HG03159 (cell line): ENCODE data around the gene ITIH1.

Source experiments
- ATAC-seq: cut with Tn5 transposase; IDR thresholded peaks from one replicate; pipeline ENCODE4 v1.9.1; 2021; ENCODE audit warnings: mild to moderate bottlenecking, moderate library complexity; ENCODE audit not compliant: unreplicated experiment

The ITIH1 gene

DNA sequence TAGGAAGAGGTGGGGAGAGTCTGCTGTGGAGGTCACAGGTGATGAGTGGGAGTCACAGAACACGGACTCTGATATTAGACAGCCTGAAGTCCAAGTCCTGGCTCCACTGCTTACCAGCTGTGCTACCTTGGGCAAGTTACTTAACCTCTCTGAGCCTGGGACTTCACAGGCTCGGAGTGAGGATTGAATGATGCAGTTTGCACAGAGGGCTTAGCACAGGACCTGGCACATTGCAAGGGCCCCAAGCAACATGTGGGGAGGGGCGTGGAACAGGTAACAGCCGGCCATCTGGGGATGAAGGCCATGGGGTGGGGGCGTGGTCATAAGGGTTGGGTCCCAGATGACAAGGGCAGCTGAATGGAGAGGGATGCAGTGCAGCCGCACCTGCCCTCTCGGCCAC, 12.9 kb downstream of the ITIH1 start:
- no peak for ATAC-seq

DNA sequence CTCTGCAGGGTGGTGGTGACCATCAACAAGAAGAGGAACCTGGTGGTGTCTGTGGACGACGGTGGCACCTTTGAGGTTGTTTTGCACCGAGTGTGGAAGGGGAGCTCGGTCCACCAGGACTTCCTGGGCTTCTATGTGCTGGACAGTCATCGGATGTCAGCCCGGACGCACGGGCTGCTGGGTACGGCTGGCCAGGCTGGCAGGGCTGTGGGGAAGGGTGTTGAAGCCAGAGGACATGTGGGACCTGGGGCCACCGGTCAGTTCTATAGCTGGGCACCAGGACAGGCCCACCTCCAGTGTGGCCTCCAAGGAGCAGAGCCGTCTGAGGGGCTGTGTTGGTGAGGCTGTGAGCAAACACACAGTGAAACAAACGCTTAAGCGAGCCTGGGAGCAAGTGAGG, 13.3 kb downstream of the ITIH1 start:
- no peak for ATAC-seq

DNA sequence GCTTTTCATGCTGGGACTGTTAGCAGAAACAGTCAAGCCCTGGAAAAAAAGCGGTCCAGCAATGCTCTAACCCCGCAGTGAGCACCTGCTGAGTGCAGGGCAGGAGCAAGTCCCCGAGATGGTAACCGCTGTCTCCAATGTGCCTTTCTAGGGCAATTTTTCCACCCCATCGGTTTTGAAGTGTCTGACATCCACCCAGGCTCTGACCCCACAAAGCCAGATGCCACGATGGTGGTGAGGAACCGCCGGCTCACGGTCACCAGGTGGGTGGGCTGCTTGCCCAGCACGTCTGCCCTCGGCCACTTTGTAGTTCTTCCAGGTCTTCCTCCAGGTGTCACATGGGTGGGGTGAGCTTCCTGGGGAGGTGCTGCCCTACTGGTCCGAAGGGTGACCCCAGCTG, 14.0 kb downstream of the ITIH1 start:
- no peak for ATAC-seq

DNA sequence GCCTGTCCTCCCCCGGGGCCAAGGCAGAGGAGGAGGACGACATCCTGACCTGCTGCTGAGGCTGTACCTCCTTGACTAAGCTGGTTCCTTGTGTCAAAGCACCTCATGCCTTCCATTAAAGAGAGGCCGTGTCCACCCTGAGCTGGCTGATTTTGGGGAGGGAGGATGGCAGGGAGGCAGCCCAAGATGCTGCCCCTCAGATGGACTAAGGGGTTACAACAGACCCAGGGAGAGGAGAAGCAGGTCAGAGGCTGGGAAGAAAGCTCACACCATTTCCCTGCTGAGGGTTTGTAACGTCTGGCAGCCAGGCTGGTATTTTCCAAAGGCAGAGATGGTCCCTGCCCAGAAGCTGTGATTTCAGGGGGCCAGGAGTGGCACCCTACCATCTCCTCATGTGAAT, 14.5 kb downstream of the ITIH1 start:
- ATAC-seq = no peak

DNA sequence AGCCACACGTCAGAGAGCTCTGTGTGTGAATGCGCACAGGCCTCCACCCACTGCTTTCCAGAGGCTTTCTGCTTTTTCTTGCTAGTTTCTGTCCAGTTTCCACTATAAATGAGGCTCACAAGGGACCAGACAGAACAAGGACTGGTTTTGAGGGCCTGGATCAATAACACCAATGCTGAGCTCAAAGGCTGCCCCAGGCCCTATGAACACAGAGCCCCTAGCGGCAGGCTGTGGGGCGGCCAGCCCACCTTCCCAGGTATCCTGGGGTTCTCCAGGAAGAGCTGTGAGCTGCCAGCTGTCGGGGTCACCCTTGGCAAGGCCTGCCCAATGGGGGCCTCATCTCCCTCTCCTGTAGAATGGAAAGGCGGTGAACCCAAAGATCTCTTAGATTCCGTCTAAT, 15.0 kb downstream of the ITIH1 start:
- no peak for ATAC-seq

DNA sequence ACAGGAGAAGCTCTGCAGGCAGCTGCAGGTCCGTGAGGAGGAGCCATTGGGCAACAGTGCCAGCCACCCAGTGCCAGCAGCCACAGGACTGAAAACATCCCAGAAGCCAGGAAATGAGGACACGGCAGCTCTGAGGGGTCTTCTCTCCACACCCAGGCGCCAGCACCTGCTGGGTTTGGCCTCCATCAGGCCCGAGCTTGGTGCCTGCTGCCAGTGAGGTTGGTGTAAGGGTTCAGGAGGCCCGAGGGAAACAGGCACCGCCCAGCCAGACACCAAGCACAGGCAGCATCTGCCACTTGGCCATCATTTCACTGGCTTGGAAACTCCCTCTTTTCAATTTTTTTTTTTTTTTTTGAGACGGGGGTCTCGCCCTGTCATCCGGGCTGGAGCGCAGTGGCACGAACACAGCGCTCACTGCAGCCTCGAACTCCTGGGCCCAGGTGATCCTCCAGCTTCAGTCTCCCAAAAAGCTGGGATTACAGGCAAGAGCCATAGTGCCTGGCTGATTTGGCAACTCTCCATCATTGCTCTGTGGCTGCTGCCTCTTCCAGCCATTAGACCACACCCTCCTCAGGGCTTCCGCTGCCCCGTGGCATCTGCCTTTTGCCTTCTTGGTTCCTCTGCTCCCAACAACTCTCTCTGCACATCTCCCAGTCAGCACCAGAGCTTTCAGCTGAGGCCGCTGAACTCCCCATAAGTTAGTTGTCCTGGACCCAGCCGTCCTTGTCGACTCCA, 15.7 kb downstream of the ITIH1 start:
- ATAC-seq = no peak

DNA sequence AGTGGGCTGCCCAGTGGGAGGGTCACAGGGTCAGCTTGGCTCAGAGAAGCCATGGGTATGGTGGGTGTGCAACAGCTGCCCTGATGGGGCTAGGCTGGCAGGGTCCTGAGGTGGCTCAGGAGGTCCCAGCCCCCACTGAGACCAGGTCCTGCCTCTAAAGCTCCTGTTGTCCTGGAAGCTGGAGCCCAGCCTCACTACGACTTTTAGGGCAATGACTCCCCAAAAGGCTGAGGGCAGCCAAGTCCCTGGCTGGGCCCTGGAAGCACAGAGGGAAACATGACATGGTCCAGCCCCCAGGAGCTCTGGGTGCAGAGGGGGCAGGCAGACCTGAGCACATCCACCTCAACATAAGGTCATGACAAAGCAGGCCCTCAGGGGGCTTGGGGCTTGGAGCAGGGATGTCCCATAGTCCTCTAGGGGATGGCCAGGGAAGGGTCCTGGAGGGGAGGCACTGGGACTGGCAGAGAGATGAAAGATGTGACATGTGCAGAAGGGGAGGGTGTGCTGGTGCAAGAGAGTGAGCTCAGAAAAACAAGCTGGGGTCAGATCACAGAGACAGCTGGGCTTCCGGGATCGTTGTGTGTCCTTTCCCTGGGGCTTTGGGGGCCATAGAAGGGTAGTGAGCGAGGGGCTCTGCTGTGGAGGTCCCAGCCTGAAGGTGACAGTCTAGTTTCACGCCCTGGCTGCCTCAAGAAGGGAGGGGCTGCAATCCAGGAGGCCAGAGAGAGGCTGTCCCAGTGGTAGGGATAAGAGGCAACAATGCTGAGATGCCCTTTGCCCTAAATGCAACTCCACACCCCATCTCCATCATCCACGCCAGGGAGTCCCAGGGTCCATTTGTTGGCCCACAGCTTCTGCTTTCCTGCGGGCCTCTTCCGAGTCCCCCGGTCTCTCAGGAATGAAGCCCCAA, 16.6 kb downstream of the ITIH1 start:
- ATAC-seq = no peak

DNA sequence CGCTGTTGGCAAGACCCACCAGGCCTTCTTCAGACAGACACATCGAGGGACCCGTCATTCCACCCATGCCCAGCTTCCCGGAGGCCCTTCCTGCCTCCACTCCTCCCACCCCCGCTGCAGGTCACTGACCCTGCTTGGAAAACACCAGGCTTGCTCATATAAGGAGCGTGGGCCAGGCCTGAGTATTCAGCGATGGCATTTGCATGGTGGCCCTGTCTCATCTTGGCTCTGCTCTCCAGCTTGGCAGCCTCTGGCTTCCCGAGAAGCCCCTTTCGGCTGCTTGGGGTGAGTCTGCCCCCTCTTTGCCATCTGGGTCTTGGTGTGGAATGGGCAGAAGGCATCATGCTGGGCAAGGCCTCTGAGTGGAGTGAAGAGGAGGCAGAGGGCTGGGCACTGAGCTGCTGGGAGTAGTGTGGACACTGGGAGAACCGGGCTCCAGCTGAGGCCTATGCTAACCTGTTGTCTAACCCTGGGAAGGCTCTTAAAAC, 17.3 kb downstream of the ITIH1 start, which contains the start of gene ITIH3:
TSS of gene ITIH3 (plus strand) at position 185 of the 488 bp plus-strand sequence. CDS start at position 193, 8 bp downstream.
- no peak for ATAC-seq

DNA sequence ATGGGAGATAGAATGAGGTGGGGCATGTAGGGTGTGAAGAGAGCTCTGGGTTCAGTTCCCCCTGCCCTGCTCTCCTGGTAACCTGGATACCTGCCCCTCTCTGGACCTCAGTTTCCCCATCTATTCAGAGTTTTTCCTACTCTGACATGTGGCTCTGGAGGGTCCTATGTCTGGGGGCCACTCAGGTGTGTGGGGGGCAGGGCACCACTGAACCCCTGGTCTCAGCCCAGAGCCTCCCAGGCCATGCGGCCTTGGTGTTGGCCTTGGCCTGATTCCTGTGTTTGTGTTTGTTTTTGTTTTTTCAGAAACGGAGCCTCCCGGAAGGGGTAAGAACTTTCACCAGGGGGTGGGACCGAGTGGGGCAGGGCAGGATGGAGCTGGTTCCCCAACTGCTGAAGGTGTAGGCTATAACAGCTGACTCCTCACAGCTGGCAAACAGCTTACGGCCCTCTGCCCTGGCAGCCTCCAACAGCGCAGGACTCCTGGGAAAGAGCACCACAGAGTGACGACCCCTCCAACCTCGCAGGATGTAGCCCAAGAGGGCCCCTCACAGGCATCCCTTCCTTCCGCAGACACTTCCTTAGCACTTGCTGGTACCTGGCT, 18.0 kb downstream of the ITIH1 start:
- no peak for ATAC-seq

DNA sequence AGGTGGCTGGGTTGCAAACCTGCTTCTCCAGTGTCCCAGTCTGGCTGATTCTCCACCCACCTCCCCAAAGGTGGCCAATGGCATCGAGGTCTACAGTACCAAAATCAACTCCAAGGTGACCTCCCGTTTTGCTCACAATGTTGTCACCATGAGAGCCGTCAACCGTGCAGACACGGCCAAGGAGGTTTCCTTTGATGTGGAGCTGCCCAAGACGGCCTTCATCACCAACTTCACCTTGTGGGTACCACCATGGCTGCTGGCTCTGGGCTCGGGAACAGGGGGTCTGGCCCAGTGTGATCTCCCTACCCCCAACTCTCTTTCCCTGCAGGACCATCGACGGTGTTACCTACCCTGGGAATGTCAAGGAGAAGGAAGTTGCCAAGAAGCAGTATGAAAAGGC, 19.0 kb downstream of the ITIH1 start:
- ATAC-seq = no peak

DNA sequence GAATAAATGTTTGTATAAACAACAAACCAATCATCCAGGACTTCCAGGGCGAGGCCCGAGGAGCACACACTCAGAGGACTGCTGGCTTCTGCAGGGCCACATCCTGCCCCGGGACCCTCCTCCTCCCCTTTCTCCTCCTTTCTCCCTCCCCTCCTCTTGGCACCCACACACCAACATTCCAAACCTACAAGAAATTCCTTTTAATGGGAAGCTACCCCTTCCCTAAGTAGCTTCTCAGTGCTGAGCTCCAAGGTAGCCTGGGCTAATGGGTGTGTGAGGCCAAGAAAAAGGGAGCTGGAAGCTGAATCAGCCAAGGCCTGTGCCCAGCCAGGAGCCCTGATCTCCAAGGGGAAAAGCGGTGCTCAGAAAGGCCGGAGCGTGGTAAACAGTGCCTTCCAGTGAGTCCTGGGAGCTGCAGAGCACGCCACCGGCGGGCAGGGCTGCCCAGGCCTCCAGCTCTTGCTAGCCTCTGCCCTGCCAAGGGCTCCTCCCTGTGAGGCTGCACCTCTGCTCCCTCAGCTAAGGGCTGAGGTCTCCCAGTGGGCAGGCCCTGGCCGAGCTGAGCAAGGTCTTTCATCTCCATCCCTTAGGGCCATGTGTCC, 21.1 kb downstream of the ITIH1 start:
- ATAC-seq = no peak

DNA sequence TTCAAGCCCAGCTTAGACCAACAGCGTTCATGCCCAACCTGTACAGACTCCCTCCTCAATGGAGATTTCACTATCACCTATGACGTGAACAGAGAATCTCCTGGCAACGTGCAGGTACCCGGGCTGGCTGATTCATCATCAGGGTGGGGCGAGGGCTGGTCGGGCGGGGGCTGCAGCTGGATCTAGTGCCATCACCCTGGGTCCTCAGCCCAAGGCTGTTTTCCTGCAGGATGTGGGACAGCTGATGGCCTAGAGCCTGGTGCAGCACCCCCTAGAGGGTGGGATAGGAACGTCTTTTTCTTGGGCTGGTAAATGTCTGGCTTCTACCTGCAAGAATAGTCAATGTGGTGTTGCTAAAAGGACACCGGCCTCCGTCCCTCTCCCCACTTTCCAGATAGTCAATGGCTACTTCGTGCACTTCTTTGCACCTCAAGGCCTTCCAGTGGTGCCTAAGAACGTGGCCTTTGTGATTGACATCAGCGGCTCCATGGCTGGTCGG, 21.6 kb downstream of the ITIH1 start:
- no peak for ATAC-seq

DNA sequence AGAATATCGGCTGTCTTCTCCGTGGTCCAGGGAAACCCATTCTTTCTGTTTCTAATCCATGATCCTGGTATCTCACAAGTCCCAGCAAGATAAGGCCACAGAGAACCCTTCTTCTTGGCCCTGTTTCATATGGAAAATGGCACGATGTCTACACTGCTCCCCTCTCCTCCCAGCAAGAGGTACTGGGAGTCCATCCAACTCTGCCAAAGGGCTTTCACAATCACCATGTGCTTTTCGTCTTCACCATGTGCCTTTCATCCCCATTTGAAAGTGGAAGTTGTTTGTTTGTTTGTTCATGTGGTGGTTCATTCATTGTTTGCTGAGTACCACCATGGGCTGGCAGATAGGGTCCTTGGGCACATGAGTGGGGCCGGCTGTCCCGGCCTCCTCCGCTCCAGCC, 22.7 kb downstream of the ITIH1 start:
- no peak for ATAC-seq

DNA sequence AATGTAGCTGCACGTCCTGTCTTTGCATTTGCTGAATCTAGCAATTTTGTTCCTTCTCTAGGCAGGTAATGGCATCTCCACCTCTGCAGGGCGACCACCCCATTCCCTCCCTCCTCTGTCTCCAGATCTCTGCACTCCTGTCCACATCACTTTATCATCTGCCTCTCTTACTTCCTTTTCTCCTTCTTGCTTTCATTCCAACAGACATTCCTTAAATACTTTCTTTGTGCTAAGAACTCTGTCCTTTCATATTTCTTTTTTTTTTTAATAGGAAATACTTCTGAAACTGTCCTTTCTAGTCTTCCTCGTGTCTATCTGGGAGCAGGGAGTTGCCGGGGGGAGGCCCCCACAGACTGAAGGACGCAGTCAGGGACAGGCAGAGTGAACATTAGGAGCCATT, 24.4 kb downstream of the ITIH1 start:
- no peak for ATAC-seq

DNA sequence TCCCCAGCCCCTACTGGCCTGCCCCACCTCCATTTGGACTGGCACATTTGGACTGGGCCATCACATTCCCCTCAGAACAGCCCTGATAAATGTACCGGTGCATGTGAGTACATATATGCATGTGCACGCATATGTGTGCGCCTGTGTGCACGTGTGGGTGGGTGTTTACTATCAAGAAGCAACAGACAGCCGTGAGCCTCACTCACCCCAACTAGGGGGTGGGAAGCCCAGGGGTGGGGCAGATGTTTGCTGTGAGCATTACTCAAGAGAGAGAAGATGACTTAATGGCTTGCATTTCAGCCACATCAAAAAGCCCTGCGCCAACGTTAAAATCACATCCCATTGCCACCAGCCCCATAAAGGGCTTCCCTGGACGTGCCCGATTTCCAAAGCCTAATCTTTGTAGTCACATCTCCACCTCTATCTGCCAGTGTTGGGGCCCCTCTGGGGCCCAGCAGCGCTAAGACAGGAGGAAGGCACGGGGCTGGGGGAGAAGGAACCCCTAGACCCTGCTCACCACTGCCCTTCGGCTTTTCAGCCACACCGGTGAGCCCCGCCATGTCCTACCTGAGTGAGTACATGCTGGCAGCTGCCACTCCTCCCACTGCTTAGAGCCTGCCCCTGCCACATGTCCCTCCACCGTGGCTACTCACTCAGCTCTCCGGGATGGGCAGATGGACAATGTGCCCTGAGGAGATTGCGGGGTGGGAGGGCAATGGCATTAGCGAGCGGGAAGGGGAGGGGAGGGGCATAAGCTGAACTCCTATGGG, 28.1 kb downstream of the ITIH1 start:
- ATAC-seq = no peak

DNA sequence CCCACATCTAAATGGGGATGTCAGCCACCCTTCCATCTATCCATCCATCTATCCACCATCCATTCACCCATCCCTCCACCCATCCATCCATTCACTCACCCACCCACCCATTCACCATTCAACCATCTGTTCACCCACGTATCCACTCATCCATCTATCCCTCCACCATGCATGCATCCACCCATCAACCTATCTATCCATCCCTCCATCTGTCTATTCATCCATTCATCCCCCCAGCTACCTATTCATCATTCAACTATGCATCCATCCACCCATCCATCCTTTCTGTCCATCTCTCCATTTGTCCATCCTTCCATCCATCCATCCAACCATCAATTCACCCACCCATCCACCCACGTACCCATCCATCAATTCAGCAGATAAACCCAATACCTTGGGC, 31.8 kb downstream of the ITIH1 start:
- no peak for ATAC-seq

DNA sequence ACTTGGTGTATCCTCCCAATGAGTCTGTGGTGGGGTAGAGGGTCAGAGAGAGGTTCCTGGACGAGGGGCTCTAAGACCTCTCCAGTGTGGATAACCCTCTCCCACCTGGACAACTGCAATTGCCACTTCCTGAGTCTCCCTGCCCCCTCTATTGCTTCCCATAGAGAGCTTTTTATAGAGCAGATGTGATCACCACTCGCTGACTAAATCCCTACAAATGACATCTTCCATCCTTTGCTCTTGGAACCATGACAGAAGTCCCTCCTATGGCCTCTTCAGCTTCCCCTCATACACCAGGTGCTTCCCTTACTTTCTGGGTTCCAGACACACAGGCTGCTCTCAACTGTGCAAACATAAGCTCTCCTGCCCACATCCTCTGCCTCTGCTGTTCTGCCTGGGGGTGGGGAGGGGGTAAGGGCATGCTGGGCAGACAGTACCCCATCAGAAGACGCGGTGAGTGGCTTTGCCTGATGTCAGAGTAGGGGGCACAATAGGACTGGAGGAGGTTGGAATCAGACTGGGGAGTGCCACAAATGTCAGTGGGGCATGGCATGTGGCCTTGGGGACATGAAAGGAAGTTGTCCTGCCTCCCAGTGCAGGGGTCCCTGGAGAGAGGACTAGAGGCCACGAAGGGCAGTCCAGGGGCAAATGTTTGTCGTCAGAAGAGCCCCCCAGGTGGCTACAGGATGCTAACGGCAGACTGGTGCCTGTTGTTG, 32.4 kb downstream of the ITIH1 start:
- no peak for ATAC-seq

DNA sequence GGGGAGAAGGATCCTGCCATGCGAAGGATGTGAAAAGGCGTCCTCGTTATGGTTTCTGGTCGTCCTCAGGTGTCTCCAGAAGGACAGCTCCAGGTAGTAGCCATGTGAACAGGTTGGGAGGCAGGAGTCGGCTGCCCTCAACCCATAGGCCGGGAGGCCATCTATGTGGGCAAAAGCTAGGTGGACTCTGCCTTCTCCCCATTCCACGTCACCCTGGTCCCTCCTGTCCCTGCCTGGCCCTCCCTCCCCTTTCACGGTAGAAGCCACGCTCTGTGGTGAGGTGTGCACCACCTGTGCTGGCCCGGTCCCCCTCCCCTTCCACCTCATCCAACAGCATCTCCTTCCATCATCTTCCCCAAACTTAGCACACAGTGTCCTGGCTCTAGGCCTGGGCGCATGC, 33.5 kb downstream of the ITIH1 start:
- no peak for ATAC-seq

DNA sequence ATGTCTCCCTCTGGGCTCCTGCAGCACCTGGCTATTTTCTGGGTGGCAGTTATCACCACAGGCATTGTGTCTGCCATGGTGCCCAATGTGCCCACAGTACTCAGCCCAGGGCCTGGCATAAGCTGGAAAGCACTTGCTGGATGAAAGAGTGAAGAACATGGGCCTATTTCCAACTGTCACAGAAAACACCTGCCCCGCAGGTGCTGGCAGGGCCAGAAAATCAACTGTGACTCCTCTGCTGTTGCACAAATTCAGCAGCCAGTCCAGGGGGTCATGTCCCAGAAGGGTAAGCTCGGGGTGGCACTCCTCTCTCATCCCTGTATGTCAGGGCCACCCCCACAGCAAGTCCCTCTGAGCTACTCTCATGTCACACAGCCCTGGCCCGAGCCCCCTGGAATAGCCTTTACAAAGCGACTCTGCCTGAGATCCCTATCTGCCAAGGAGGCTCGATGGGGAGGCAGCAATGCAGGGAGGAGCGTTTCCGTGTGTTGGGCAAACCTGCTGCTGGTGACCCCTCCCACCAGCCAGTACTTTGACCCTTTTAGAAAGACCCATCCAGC, 34.1 kb downstream of the ITIH1 start:
- ATAC-seq = no peak
